Ishikawa (cell line): Measurements from ENCODE around the gene OR10G8.

Source experiments
- CREB1 ChIP-seq: IDR thresholded peaks from 2 replicates; pipeline ENCODE4 v1.6.1; 2012; ENCODE audit warnings: low read depth
- EGR1 ChIP-seq: IDR thresholded peaks from 2 replicates; pipeline ENCODE4 v1.6.1; 2012
- EP300 ChIP-seq: IDR thresholded peaks from 2 replicates; pipeline ENCODE4 v1.6.1; 2012; ENCODE audit warnings: borderline replicate concordance
- FOXM1 ChIP-seq: IDR thresholded peaks from 2 replicates; pipeline ENCODE4 v1.6.1; 2012; ENCODE audit warnings: low read depth, borderline replicate concordance
- TCF12 ChIP-seq: IDR thresholded peaks from 2 replicates; pipeline ENCODE4 v1.6.1; 2012; ENCODE audit warnings: low read depth
- TEAD4 ChIP-seq: IDR thresholded peaks from 2 replicates; pipeline ENCODE4 v1.6.1; 2012
- YY1 ChIP-seq: IDR thresholded peaks from 2 replicates; pipeline ENCODE4 v1.6.1; 2012; ENCODE audit warnings: low read depth
- ZBTB7A ChIP-seq: IDR thresholded peaks from 2 replicates; pipeline ENCODE4 v1.6.1; 2012; ENCODE audit warnings: low read depth

GRCh38 chr11:124043420-124043819, 16.8 kb downstream of the OR10G8 start:
- no peak for TF ChIP-seq EP300
- TF ChIP-seq TCF12: no peak
- no peak for TF ChIP-seq TEAD4
- no peak for TF ChIP-seq CREB1
- TF ChIP-seq YY1: no peak
- no peak for TF ChIP-seq EGR1
- no peak for TF ChIP-seq ZBTB7A
- TF ChIP-seq FOXM1: no peak
